Stimulated activated CD4-positive, alpha-beta T cell treated with anti-CD3 and anti-CD28 coated beads, Interleukin-15, amount 100 ng/mL, for 48 hours (primary cell): ENCODE measurements around the gene APCDD1.
"Not testable (repeated sequence)": the region's sequence is repeated elsewhere in the genome, so short reads cannot be mapped to it uniquely, and the experiment has no call there.

ENCODE experiments used
- DNase-seq, 2 donors: peaks; one replicate each; pipeline ENCODE4 v3.0.0-alpha.2; 2020; ENCODE audit warnings: low read depth in 2 of 2

Gene APCDD1

DNA sequence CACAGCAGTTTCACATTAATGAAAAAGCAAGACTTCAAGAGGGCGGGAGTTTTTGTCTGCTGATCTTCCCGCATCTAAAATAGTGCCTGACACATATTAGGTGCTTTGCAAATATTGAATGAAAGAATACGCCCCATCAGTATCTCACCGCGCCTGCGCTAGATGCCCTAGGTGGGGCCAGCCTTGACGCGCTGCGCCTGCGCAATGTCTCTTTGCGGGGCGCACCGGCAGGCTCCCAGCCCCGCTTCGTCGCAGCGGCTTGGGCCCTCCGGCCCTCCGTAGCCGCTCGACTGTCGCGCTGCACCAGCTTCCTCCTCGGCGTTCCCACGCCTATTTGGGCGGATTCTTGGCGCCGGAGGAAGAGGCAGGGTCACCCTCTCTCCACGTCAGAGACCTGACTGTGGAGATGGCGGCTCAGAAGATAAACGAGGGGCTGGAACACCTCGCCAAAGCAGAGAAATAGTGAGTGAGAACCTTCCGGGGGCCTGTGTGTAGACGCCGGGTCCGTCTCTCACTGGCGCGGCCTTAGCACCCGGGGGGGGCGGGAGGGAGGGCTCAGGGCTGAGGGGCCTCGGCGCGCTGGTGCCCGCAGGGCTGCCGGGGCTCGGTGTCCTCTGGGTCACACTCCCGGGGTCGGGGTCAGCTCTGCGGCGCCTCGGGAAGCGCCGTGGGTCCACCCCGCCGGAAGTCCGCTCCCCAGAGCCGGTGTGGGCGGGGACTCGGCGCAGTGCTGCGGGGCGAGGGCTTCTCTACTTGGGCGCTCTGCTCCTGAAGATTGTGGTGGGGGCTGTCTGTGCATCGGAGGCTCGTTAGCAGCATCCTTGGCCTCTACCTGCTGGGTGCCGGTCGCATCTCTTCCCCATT lies 71.5 kb downstream of the APCDD1 start, which contains the start of gene NAPG:
NAPG (plus strand) TSS at position 331 of the 864 bp plus-strand sequence; CDS start at position 407, 76 bp downstream.
- peak; percentile 77 to 85 for DNase-seq

DNA sequence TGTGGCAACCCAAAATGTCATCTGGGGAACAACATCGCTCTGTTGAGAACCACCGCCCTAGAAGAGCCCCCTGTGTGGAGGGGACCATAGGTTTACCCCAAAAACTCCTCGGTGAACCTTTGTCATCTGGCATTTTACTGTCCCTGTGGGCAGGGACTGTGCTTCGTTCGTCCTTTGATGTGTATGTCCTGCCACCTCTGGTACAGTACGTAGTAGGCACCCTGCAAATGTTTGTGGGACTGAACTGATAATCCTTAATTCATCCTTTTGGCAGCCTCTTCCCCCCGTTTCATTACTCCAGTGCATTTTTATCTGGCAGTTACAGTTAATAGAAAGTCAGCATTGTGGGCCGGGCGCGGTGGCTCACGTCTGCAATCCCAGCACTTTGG lies 72.1 kb downstream of the APCDD1 start:
- DNase-seq: no peak

GRCh38 chr18:10528439-10528838 lies 74.0 kb downstream of the APCDD1 start:
- DNase-seq: no peak

- no peak for DNase-seq
Observed at GRCh38 chr18:10530002-10530401, 75.6 kb downstream of the APCDD1 start.

- DNase-seq: peak; percentile 24 to 39
Observed at GRCh38 chr18:10530852-10531251, 76.4 kb downstream of the APCDD1 start.

DNA sequence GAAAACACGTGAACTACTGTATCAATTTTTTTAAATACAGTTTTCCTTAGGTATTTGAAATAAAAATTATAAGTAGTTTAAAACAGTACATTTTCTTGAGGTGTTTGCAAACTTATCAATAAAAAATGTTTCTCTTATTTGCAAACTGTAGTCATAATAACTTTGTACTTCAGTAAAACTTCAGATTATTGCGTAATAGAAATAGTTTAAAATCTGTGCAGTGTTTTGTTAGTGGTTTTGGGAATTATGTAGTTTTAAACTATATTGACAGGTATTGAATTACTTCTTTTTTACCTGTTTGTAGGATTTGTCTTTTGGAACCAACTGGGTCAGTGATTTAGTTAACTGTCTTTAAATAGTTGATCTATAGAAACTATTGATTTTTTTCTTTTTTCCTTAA lies 78.7 kb downstream of the APCDD1 start:
- no peak for DNase-seq

- no peak for DNase-seq
Observed at GRCh38 chr18:10536280-10536679, 81.8 kb downstream of the APCDD1 start.

- no peak for DNase-seq
Observed at GRCh38 chr18:10537765-10538164, 83.3 kb downstream of the APCDD1 start.

DNA sequence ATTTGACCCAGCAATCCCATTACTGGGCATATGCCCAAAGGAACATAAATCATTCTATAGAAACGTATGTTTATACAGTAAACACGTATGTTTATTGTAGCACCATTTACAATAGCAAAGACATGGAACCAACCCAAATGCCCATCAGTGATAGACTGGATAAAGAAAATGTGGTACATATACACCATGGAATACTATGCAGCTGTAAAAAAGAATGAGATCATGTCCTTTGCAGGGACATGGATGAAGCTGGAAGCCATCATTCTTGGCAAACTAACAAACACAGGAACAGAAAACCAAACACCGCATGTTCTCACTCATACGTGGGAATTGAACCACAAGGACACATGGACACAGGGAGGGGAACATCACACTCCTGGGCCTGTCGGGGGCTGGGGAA lies 84.7 kb downstream of the APCDD1 start:
- DNase-seq: not testable (repeated sequence)
